Stimulated activated CD8-positive, alpha-beta memory T cell treated with anti-CD3 and anti-CD28 coated beads, Interleukin-15, amount 100 ng/mL, for 48 hours (primary cell): ENCODE results near the gene SIAH2.

ENCODE experiments used
- DNase-seq, 2 donors: peaks; one replicate each; pipeline ENCODE4 v3.0.0-alpha.2; 2020; ENCODE audit warnings: low read depth in 2 of 2

SIAH2 gene

GRCh38 chr3:150773616-150774192, 10.7 kb upstream of the SIAH2 start:
- no peak for DNase-seq

- DNase-seq: no peak
These were observed 8.6 kb upstream of the SIAH2 start for GRCh38 chr3:150771600-150771999.

- no peak for DNase-seq
These were observed 7.7 kb upstream of the SIAH2 start for GRCh38 chr3:150770681-150771080.

DNA sequence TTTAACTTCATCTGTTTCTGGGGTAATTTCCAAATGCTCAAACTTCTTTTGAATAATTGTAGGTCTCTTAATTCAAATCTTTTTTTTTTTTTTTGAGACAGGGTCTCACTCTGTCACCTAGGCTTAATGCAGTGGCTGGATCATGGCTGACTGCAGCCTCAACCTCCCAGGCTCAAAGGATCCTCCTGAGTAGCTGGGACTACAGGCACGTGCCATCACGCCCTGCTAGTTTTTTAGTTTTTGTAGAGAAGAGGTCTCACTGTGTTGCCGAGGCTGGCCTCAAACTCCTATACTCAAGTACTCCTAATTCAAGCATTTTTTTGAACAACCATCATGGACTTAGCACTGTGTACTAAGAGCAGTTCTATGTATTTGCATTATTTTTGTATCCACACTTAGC, 3.8 kb upstream of the SIAH2 start:
- no peak for DNase-seq

- no peak for DNase-seq
These were observed 3.2 kb upstream of the SIAH2 start for GRCh38 chr3:150765949-150766720.

DNA sequence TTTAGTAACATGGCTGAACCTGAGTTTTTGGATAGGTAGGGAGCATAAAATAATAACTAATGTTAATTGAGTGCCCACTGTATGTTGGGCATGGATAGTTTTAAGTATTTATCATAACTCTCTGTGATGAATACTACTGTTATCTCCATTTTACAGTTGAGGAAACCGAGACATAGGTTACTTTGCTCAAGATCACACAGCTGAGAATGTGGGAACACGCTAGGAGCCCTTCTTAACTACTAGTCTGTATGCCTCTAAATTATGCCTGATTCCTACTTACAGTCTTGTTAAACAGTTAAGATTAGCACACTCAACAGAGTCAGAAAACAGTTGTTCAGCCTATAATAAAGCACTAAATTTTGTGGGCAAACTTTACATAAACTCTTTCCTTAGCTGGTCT, 2.0 kb upstream of the SIAH2 start:
- no peak for DNase-seq

DNA sequence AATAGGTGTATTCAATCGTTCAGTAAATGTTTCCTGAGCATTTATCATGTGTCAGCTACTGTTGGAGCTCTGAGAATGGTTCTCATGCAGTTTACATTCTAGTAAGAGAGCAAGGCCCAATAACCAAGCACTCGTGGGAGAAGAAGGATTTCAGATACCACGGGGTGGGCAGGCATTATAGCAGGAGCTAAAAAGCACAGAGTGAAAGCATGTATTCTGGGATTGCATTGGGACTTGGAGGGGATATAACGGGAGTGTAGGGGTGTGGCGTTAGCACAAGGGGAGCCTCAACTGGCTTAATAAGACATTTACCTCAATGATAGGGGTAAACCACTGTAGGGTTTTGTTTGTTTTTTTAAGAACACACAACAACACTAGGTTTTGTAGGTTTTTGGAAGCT, 1.6 kb upstream of the SIAH2 start:
- DNase-seq: no peak

DNA sequence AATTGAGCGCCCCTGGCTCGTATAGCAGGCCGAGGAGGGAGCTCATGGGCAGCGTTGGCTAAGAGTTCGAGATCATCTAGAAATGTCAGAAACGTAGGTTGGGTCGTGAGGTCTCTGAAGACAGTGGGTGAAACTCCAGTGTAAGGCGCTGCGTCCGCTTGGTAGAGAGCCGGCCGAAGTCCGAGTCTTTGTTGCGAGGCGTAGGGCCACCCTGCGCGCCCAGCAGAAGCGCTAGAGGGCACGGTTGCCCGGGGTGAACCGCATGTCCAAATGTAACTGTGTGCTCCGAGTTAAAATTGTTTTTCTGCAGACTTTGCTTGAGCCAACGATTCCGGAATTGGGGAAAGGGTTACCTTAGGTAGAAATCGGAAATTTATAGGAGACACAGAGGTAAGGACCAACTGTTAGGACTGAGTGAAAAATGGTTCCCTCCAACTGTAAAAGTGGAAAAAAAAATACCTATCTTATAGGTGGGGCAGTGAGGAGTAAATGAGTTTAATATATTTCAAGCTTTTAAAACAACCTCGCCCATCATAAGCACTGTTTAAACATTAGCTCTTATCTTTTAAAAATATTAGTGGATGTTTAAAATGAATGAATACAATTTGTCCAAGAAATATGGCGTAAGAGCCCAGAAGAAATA, 993 bp upstream of the SIAH2 start:
- DNase-seq: no peak

DNA sequence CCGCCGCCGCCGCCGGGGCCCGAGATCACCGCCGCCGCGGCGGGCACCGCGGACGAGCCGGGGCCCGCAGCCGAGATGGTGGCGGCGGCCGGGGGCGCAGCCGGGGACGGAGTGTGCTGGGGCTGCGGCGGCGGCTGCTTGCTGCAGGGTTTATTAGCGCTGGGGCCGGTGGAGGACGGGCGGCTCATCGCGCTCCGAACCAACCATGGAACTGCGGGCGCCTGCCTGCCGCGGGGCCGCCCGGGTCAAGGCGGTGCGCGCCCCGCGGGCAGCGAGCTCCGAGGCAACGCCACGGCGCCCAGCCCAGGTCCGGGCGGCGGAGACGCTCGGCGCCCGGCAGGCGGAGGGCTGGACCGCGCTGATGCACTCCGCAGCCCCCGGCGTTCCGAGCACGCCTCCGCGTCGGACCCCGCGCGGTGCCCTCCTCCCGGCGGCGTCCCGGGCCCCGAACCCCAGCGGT, 277 bp downstream of the SIAH2 start:
- no peak for DNase-seq

GRCh38 chr3:150761831-150762661, 923 bp downstream of the SIAH2 start:
- DNase-seq: no peak

GRCh38 chr3:150760431-150761200, 2.4 kb downstream of the SIAH2 start:
- no peak for DNase-seq

DNA sequence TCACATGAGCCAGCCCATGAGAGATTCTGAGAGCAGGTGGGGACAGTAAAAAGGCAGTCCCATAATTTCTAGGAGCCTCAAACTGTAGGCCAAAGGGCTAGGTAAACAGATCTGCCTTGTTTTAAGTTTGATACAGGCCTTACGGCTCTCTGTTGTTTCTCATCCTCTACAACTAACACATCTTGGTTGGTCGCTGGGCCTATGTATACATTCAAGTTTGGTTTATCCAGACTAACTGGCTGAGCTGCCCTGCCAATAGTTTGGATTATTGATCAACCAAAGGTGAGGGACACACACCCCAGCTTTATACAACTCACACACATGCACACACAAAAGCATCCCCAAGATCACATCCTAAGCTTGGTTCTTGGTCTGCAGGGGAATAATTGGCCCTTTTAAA, 3.0 kb downstream of the SIAH2 start:
- no peak for DNase-seq

GRCh38 chr3:150759319-150759718, 3.6 kb downstream of the SIAH2 start:
- no peak for DNase-seq

- no peak for DNase-seq
These were observed 5.2 kb downstream of the SIAH2 start for GRCh38 chr3:150757768-150758167.

GRCh38 chr3:150757364-150757763, 5.6 kb downstream of the SIAH2 start:
- no peak for DNase-seq

GRCh38 chr3:150756491-150757059, 6.4 kb downstream of the SIAH2 start:
- DNase-seq: no peak

GRCh38 chr3:150755902-150756301, 7.1 kb downstream of the SIAH2 start:
- DNase-seq: no peak

DNA sequence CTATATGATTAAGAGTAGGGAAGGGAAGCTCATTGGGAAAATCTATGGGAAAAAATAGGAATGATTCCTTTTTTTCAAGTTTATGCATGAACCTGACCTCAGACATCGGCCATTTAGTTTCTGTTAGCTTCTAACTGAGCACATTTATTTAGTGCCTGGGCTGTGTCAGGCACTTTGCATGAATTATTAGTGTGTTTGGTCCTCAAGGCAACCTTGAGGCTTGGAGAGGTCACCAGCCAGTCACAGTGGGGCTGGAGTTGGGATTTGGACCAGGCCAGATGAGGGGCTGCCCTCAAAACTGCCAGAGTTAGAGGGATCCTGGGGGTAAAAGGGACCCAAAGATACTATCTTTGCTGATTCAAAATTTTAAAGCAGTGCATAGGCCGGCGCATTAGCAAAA, 8.1 kb downstream of the SIAH2 start:
- no peak for DNase-seq

DNA sequence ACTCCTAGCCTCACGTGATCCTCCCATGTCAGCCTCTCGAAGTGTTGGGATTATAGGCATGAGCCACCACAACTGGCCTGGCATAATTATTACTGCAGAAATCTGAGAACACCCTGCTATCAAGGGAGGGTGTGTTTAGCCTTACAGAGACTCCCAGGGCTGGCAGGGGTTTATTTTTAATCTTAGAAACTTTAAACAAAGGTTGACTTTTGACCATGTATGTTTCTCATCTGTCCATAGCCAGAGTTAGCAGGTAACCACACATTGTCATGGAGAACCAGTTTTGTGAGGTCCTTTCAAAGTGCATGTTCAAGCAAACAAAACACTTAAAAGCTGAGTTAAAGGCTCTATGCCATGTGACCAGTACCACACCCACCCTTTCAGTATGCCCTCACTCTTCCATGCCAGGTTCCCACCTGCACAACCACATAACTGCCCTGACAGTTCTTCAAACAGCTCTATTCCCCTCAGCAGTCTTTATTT, 11.1 kb downstream of the SIAH2 start:
- no peak for DNase-seq

DNA sequence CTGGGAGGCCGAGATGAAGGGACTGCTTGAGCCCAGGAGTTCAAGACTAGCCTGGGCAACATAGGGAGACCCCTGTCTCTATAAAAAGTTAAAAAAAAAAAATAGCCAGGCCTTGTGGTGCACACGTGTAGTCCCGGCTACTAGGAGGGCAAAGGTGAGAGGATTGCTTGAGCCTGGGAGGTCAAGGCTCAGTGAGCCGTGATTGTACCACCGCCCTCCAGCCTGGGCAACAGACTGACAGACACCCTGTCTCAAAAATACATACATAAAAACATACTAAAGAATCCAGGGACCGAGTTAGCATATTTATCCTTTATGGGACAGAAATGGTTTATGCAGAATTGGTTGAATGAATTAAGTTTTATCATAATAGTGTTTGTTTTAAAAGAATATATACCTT, 13.7 kb downstream of the SIAH2 start:
- DNase-seq: no peak

DNA sequence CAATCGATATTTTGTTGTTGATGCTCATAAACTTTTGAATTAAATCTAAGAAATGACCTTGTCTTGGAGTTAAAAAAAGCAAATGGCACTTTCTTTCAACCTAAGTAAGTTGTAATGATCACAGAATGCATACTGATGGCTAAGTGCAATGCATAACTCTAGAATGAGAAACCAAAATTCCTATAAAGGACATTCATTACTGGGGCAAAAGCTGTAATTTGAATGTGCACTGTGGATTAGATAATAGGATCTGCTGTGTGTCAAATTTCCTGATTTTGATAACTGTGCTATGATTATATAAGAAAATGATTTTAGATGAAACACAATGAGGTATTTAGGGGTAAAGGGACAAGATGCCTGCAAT, 14.3 kb downstream of the SIAH2 start:
- DNase-seq: no peak
